HG03565 (cell line): ENCODE results near the gene HLX.

ENCODE experiments used
- ATAC-seq: cut with Tn5 transposase; IDR thresholded peaks from one replicate; pipeline ENCODE4 v1.9.1; 2021; ENCODE audit warnings: mild to moderate bottlenecking, moderate library complexity; ENCODE audit not compliant: unreplicated experiment

Gene HLX

DNA sequence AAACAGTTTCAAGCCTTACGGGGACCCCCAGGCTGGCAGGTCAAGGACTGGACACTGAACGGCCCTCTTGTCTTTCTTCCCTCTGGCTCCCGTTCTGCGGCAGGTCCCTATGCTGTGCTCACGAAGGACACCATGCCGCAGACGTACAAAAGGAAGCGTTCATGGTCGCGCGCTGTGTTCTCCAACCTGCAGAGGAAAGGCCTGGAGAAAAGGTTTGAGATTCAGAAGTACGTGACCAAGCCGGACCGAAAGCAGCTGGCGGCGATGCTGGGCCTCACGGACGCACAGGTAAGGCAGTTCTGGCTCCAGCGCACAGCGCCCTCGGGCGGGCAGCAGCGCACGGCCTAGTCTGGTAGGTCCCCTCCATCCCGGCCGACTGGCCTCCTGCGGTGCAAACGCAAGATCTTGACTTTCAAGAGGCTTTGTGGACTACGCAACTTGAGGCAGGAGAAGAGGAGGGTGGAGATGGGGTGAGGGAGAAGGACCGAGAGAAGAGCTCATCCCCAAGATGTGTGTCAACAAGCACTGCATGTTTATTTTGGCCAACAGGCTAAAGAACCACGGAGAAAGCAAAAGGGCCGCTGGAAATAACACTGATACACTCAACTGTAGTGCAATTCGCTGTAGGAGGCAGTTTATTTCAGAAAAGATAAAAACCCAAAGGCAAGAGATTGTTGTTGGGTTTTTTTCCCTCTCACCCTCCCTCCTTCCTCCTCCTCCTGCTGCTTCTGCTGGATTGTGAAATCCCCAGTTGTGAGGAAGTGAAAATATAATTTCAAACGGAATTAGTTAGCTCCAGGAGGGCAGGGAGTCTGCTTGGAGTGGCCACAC, 3.0 kb downstream of the HLX start:
- no peak for ATAC-seq

DNA sequence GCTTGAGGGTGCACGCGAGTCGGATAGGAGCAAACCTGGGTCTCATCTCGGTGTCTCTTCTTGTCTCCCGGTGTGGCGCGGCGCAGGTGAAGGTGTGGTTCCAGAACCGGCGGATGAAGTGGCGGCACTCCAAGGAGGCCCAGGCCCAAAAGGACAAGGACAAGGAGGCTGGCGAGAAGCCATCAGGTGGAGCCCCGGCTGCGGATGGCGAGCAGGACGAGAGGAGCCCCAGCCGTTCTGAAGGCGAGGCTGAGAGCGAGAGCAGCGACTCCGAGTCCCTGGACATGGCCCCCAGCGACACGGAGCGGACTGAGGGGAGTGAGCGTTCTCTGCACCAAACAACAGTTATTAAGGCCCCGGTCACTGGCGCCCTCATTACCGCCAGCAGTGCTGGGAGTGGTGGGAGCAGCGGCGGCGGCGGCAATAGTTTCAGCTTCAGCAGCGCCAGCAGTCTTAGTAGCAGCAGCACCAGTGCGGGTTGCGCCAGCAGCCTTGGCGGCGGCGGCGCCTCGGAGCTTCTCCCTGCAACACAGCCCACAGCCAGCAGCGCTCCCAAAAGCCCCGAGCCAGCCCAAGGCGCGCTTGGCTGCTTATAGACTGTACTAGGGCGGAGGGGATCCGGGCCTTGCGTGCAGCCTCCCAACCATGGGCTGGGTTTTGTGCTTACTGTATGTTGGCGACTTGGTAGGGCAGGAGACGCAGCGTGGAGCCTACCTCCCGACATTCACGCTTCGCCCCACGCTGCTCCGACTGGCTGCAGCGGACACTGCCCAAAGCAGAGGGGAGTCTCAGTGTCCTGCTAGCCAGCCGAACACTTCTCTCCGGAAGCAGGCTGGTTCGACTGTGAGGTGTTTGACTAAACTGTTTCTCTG, 5.1 kb downstream of the HLX start:
- ATAC-seq, result no peak

DNA sequence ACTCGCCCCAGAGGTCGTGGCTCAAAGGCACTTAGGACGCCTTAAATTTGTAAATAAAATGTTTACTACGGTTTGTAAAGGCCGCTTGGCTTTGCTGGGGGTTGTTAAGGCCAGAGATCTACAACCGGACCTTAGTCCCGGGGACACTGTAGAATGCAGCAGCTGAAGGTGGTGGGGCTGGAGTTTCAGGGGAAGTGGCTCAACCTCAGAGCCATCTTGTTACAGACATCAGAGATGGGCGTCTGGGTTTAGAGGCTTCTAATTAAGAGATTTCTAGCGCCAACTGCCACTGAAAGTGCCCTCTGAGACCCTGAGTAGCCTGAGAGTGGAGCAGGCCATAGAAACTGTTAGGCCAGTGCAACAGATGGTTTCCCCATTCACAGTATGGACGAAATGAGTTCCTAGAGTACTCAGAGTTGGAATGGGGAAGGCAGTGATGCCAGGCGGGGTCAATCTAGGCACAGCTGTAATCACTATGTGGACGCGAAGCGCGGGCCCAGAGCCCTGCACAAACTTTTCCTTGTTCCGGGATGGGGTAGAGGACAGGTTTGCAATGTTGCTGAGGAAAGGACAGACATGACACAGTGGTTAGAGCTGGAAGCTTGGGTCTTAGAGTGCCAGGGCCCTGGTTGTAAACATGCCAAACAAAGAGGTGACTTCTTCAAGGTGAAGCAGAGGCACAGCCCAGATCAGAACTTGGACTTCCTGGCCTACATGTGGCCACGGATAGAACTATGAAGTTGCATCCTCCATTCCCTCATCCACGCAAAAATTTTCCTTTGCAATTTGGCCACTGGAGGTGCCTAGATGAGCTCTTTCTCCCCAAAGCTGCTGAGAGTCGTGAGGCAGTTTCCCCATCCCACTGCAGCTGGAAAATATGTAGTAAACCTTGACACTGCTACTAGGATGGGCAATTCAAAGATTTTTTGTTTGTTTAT, 6.0 kb downstream of the HLX start:
- no peak for ATAC-seq

DNA sequence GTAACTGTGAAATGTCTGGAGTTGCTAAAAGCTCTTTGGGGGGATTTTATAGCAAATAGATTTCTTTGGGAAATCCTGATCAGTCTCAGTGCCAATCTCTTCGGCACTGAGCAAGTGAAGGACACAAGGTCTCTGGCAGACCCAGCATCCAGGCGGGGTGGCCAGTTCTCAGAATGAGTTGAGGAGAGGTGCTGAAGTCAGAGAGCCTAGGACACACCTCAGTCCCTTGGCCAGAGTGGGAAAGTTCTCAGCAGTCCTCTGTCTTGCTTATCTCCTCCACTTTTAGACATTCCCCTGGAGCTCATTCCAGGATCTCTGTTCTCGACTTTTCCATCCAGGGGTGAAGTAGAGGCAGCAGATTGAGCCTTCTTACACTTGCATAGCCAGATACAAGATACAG, 6.7 kb downstream of the HLX start:
- ATAC-seq, result no peak

DNA sequence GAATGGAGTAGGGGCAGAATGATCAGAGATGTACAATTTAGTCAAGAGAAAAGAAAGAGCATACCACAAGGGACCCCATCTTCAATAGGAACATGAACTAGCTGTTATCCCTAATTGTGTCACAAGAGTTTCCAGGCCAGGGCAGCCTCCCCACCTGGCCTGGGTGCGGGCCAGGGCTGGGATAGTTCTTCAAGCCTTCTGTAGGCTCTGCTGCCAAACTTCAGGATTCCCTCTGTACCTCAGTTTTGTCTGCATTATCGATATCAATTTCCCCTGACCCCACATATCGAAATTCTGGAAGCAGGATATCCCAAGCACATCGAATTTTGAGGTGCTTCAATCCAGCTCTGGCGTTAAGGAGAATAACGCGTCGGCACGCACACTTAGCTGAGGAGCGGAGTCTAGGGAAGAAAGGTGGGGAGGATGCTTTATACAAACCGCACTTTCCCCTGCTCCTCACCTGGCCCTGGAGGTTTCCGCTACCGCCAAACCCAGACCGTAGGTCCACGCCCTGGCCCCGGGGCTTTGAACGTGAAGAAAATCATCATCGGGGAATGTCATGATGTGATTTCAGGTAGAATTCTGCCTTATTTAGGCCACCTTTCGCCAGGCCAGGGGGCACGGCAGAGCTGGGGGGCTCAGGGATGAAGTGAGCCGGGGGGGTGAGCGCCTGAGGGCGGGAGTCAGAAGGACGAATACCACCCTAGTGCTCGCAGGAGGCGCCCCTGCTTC, 7.4 kb downstream of the HLX start:
- no peak for ATAC-seq

DNA sequence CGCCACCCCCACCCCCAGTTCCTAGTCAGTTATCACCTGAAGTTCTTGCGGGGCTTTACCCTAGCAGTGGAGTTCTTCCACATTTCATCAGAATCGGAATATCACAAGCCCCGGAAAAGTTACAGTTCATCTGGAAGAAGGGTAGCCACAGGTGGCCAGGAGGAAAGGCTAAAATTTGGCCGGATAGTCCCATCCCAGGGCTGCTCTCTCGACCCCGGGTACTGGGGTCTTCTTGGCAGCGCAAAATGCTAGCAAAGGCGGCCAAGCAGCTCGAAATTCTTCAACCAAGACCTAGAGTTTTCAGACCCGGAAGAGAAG, 7.9 kb downstream of the HLX start:
- no peak for ATAC-seq

DNA sequence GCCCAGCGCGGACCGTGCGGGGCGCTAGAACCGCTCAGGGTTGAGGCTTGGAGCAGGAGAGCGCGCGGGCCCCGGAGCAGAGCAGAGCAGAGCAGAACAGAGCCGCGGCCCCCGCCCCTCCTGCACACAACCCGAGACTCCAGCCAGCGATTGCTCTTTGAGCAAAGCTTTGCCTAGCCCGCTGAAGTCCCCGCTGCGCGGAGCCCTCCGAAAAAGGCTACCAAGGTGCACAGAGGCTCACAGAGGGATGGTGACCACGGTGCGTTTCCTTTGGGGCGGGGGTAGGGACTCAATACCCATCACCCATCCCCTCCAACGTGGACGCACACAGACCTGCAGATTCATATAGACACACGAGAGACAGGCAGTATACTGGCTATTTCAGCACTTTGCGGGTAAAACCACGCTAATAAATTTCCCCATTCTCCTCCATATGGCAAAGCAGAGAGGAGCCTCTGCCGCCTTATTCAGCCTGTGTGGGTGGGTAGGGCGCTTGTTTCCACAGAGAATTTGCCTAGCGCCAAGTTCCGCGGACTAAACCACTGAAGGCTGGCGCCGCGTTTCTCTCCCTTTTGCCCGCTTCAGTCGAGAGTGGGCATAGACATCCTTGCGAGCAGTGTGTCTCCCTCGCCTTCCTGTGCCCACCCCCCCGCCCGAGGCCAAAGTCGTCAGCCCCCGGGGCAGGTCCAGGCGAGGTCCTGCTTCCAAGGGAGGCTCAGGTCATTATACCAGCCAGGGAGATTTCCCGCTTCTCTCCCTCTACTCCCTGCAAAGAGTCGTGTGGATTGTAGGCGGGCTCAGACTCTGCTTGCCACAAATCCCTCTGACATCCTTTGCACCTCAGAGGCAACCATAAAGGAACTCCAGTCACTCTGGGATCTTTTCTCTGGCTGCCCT, 8.5 kb downstream of the HLX start:
- ATAC-seq, result no peak

DNA sequence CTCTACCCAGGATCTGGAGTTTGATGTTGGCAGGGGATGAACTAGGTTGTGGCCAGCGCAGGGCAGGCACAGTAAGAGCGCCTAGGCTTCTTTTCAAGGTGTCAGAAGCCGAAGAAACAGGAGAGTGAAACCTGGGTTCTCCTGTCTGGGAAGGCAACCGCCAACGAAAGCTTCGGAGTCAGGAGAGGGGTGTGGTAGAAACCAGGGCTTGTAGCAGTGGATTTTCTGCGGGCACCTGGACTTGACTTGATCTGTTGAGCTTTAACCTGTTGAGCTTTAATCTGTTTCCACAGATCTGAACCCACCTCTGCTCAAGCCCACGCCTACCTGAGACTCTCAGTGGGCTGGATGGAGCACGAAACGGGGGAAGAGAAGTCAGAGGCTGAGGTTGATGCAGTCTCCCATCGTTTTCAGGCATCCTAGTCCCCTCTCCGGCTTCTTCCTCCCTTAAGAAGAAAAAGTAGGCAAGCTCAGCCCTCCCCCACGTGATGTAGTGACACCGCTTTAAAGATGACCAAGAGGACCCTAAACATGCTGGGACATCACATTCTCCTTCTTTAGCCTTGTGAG, 9.3 kb downstream of the HLX start:
- no peak for ATAC-seq

DNA sequence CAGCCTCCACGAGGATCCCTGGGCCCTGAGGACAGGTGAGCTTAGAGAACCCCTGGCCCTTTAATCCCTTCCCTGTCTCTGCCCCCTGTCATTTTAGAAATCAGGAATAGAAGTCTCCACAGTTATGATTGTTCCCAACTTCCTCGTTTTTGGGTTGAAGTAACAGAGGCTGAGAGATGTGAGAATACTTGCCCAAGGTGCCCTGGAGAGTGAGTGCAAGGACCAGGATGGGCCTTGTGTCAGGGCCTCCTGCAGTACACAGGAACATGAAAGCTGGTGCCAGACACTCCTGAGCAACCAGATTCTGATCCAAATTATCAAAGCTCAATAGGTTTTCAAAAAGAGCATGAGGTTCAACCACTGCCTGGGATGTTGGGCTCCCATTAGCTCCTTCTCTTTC, 10.1 kb downstream of the HLX start:
- ATAC-seq, result no peak

DNA sequence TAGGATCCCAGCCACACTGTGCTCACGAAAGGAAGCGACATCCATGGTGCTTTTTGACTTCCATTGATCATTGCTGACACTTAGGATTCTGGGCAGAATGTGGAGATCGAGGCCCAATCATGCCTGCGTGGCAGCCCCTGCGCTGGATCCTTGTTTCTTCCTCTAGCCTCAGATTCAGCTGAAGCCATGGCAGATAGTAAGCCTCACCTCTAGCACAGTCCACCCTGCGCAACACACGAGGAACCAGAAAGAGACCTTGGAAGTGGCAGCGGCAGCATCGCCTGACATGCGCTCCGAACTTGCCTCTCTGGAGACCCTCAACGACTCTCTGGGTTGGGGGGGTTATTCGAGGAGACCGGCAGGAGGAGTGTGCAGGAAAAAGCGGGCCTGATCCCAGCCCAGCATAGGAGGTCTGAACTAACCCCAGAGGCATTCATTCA, 10.6 kb downstream of the HLX start:
- no peak for ATAC-seq

DNA sequence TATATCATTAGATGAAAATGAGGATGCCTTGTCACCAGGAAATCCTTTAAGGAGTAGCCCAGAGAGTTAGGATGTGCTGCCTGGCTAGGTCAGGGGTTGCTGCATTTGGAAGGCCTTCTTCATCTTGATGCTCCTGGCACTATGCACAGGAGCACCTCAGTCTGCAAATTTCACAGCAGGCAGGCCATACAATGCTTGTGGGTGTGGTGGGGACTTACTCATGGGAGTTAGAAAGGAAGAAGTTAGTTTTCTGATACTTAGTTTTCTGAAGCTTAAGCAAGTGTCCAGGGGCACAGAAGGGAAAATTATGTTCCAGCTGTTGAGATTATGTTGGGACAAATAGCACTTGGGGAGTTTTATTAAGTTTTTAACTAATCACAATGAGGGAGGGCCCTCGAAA, 11.4 kb downstream of the HLX start:
- ATAC-seq, result no peak

DNA sequence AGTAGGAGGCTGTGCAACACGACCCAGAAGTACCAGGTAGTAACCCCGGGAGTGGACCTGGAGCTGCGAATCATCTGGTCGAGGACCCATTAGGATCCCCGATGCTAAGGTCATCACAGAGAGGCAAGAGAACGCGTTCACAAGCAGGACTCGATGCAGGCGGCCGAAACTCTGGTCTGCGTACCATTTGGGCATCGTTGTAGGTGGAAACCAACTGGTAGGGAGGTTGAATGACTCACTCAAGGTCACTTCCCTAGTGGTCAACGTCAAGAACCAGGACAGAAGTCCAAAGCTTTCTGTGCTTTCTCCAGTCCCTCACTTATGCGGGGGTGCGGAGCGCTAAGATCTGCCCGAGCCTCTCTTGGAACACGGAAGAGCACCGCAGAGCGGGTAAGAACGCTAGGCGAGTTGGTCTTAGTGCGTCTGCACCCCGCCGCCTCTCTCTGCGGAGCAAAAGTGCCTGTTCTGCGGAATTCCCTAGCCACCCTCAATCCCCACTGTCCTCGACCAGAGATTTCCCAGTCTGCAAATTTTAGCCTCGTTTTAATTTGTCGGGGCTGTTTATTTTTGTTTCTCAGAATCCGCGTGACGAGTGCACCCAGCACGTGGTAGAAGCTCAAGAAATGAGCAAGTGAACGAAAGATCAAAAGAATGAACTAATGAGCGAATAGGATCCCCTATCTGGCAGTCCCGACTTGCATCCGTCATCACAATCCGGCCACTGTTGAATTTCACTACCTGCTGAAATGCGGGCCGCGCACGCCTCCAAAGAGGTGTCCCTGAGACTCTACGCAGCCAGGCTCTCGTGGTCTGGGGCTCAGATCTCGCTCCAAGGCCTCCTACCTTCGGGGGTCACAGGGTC, 12.2 kb downstream of the HLX start:
- no peak for ATAC-seq

DNA sequence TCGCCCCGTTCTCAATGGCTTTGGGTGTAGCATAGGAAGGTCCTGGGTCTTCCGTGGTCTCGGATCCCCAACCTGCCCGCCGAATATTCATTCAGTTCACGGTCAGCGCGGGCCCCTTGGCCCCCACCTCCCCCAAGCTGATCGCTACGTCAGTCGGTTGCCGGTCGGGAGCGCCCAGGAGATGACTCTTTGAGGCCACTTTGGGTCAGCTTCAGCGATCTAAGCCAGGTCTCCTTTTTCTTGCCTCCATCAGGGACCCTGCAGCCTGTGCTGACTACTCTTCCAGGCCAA, 12.8 kb downstream of the HLX start:
- no peak for ATAC-seq

DNA sequence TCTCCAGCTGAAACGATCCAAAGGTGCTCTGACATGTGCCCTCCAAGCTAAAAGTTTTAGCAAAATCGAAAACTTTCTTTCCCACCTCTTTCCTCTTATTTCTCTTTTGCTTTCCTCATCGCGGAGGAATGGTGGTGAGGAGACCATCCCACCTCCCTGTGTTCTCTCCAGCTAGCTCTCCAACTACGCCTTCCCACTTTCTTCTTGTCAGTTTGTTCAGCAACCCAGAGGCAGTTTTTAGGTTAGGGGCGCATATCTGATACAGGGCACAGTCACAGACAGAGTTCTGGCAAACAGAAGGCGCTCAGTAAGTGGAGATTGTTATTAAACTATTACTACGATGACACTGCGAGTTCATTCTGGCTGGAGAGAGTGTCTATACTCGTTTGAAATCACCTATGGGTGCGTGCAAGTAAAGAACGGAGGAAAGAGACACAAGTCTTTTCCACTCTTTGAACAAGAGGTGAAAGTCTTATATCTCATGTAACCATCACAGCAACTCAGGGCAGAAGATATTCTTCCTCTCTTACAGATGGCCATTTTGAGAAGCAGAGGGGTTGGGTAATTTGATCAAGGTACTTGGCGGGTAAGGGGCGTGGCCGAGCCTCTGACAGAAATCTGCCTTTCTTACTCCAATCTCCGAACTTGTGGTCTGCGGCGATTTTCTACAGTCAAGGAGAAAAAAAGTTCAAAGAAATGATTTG, 13.9 kb downstream of the HLX start:
- no peak for ATAC-seq

DNA sequence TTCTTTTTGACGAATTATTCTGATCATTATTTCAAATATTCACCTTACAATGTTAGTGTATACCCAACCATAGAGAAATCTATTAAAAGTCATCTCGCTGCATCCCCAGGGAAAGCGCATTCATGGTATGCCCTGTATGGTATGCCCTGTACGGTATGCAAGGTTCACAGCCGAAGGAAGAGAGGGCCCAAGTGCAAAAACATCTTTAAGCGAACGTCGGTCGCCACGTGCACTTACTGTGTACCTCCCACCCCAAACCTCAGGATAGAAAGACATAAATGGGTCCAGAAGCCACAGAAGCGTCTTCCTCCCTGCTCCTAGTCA, 14.4 kb downstream of the HLX start:
- no peak for ATAC-seq

DNA sequence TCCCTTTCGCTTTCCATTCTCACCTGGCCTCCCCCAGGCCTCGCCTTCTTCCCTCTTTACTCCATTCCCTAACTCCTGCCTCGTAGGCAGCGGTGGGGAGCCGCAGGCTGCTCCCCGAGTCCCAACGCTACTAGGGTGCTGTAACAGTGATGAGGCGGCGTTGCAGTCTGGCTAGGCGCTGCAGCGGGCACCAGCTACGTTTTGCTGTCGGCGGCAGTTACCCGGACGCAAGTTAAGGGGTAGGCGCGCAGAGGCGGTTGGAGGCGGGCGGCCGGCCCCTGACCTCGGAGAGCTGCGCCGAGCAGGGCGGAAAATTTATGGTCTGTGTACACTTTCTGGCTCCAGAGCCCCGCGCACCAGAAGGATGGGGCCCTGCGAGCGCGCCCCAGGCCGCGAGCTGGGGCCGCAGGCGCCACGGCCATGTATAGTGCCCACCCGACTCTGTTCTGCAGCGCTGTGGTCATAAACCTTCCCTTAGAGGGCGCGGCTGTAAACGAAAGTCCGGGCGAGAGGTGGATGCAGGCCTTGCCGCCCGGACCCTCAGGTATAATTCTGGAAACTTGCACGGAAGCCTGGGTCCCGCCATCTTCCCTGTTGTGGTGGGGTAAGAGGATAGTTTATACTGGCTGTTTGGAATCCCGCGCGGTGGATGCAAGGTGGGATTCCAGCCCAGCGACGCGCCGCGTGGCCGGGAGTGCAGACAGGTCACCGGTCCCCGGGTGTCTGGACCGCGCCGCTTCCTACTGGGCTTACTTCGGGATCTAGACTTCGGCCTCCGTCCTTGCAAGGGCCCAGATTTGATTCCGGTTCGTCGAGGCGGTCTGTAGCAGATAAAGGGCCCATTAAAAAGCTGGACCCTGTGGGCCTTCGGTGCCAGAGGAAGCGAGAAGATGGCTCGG, 15.0 kb downstream of the HLX start:
- ATAC-seq, result no peak

DNA sequence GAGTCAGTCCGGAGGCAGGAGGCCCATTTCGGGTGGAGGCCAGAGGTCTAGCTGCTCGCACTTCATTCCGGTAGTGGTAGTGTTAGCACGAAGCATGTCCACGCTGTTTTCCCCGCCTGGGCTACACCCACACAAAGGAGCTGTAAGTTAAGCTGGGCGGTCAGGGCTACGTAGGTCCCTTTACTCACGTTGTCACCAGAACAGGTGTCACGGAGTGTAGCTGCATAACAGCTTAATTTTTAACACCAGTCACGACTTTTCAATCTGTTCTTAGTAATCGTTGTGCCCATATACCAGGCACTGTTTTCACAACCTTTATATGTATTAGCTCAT, 15.6 kb downstream of the HLX start:
- ATAC-seq, result no peak
